ENCODE results near the gene ZNF524. TPM values are rescaled to one million over a fixed set of nuclear protein-coding genes. Genes with fewer than 3 reads are reported as not detected.

The ZNF524 gene
- total and polyA plus RNA-seq, 9 of the 15 experiments (the other 6 are each of a cell fraction or from before 2014, with no cell fraction given): 0.08 to 15.6 (median 2.9) TPM

DNA sequence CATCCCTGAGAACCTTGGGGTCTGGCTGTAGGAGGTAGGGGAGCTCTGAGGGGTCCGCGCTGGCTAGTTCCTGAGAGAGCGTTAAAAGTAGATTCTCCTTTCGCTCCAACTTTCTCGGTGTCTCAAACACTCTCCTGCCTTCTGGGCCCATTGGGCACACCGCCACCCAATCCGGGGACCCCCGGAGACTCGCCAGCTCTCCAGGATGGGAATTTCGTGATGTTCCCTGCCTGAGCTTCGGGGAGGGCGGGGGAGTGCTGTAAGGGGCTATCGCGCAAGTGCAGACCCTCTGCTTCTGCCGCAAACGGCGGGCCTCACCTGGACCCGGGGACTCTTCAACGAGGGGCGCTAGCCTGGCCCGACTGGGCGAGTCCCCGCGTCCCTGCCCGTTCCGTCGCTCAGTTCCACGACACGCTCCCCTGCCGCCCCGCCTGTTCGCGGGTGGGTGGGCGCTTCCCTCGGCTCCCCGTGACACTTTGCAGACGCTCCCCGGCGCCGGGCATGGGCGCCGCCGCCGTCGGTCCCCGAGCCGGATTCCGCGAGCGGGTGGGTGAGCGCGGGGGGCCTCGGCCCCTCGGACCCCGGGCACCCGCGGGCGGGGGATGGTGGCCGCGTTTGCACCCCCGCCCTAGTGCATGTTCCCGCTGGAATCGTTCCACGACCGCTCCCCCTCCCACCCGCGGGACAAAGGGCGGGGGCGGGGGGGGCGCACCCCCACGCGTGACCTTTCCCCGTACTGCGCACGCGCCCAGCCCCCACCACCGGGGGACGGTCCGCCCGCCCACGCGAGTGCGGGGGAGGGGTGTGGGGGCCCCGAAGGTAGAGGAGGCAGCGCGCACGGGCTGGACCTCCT is 47.9 kb downstream of the ZNF524 start, which contains the start of gene CCDC106 (continued):
- TF ChIP-seq, protein P1, sequence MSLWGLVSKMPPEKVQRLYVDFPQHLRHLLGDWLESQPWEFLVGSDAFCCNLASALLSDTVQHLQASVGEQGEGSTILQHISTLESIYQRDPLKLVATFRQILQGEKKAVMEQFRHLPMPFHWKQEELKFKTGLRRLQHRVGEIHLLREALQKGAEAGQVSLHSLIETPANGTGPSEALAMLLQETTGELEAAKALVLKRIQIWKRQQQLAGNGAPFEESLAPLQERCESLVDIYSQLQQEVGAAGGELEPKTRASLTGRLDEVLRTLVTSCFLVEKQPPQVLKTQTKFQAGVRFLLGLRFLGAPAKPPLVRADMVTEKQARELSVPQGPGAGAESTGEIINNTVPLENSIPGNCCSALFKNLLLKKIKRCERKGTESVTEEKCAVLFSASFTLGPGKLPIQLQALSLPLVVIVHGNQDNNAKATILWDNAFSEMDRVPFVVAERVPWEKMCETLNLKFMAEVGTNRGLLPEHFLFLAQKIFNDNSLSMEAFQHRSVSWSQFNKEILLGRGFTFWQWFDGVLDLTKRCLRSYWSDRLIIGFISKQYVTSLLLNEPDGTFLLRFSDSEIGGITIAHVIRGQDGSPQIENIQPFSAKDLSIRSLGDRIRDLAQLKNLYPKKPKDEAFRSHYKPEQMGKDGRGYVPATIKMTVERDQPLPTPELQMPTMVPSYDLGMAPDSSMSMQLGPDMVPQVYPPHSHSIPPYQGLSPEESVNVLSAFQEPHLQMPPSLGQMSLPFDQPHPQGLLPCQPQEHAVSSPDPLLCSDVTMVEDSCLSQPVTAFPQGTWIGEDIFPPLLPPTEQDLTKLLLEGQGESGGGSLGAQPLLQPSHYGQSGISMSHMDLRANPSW (CRISPR knock-in tag; IDR thresholded peaks at IDR 0.05): 0 out of 2 replicates have a peak, but pooled peaks have one; percentile 47
- TF ChIP-seq ZNF146 (CRISPR knock-in tag; IDR thresholded peaks at IDR 0.05; ENCODE audit: unreplicated experiment) (no peak), NRF1 (conservative IDR thresholded peaks at IDR 0.05 in 1 of 2, IDR thresholded peaks at IDR 0.05 in 1 of 2) (peak; percentile 79 to 84), ZNF197 (CRISPR knock-in tag; IDR thresholded peaks at IDR 0.05; ENCODE audit: low read depth) (no peak), SIN3B (IDR thresholded peaks at IDR 0.05; ENCODE audit: low read depth) (peak; percentile 42; the same call in 1 of the 2 replicates), ZFPM2 (CRISPR knock-in tag; IDR thresholded peaks at IDR 0.05) (no peak; the same call in 1 of the 2 replicates), NR4A1 (CRISPR knock-in tag; IDR thresholded peaks at IDR 0.05) (no peak), NR4A1 (tag; IDR thresholded peaks at IDR 0.05) (peak; percentile 39; the same call in 1 of the 2 replicates), ZNF589 (CRISPR knock-in tag; IDR thresholded peaks at IDR 0.05; ENCODE audit: low read depth) (0 out of 2 replicates have a peak, but pooled peaks have one; percentile 13), SRF (CRISPR knock-in tag; IDR thresholded peaks at IDR 0.05) (0 out of 4 replicates have a peak, but pooled peaks of 1 of the 2 experiments have one; percentile 23), EHMT2 (IDR thresholded peaks at IDR 0.05) (peak; percentile 84; the same call in 1 of the 2 replicates), MYC (IDR thresholded peaks at IDR 0.05; ENCODE audit: low read depth, low read length) (0 out of 2 replicates have a peak, but pooled peaks have one; percentile 23), MYC (CRISPR knock-in tag; IDR thresholded peaks at IDR 0.05; ENCODE audit: borderline replicate concordance, low read depth) (no peak), SMAD3 (CRISPR knock-in tag; conservative IDR thresholded peaks at IDR 0.05) (no peak), RAD51 (IDR thresholded peaks at IDR 0.05; ENCODE audit: borderline replicate concordance, low read depth) (no peak)
- TF ChIP-seq, protein P2, sequence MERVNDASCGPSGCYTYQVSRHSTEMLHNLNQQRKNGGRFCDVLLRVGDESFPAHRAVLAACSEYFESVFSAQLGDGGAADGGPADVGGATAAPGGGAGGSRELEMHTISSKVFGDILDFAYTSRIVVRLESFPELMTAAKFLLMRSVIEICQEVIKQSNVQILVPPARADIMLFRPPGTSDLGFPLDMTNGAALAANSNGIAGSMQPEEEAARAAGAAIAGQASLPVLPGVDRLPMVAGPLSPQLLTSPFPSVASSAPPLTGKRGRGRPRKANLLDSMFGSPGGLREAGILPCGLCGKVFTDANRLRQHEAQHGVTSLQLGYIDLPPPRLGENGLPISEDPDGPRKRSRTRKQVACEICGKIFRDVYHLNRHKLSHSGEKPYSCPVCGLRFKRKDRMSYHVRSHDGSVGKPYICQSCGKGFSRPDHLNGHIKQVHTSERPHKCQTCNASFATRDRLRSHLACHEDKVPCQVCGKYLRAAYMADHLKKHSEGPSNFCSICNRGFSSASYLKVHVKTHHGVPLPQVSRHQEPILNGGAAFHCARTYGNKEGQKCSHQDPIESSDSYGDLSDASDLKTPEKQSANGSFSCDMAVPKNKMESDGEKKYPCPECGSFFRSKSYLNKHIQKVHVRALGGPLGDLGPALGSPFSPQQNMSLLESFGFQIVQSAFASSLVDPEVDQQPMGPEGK (CRISPR knock-in tag; IDR thresholded peaks at IDR 0.05; ENCODE audit: borderline replicate concordance): no peak
